GM18907 (cell line): ENCODE measurements around the gene MYBPH.

Experiments
- ATAC-seq: cut with Tn5 transposase; IDR thresholded peaks from one replicate; pipeline ENCODE4 v1.9.1; 2021; ENCODE audit warnings: mild to moderate bottlenecking, moderate library complexity; ENCODE audit not compliant: unreplicated experiment

The MYBPH gene

DNA sequence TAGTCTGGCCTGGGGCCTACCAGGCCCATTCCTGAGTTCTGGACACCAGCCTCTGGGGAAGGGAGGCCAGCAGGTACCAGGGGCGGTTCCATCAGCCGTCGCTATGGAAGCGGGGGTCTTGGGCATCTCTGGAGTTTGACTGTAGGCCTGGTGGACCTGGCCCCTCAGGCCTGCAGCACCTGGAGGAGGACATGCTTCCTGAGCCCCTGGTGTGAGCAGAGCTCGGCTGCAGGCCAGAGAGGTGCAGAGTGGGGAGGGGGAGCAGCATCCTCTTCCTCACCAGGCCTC, 7.8 kb downstream of the MYBPH start:
- no peak for ATAC-seq

DNA sequence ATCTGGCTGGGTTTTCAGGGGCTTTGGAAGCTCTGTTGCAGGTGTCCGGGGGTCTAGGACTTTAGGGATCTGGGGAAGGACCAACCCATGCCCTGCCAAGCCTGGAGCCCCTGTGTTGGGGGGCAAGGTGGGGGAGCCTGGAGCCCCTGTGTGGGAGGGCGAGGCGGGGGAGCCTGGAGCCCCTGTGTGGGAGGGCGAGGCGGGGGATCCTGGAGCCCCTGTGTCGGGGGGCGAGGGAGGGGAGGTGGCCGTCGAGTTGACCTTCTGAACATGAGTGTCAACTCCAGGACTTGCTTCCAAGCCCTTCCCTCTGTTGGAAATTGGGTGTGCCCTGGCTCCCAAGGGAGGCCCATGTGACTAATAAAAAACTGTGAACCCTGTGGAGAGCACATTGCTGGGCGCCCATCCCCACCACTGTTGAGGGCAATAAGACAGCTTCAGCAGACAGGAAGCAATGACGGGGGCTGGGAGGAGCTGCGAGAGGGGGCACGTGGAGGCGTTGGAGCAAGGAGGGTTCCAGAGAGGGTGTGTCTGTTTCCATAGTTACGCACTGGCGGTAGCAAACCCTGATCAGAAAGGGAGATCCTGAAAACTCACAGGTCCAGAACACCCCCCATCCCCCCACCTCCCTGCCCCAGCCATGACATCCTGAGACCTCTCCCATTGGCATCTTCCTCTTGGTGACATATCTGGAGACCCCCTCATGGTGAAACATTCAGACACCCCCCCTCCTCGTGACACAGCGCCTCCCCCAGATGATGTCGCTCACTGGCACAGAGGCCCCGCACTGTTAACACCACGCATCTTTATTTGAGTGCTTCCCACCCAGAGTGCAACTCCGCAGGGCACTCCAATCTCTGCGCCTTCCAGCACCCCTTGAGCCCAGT, 8.4 kb downstream of the MYBPH start:
- ATAC-seq: no peak

DNA sequence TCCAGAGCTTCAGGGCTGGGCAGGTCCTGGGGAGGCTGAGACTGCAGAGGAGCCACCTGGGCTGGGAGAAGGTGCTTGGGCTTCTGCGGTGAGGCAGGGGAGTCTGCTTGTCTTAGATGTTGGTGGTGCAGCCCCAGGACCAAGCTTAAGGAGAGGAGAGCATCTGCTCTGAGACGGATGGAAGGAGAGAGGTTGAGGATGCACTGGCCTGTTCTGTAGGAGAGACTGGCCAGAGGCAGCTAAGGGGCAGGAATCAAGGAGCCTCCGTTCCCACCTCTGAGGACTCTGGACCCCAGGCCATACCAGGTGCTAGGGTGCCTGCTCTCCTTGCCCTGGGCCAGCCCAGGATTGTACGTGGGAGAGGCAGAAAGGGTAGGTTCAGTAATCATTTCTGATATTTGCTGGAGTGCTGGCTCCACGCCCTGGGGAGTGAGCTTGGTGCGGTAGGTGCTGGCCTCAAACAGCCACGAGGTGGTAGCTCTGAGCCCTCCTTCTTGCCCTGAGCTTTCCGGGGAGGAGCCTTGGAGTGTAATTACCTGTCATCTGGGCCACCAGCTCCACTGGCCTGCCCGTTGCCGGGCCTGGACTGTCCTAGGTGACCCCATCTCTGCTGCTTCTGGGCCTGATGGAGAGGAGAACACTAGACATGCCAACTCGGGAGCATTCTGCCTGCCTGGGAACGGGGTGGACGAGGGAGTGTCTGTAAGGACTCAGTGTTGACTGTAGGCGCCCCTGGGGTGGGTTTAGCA, 9.3 kb downstream of the MYBPH start:
- ATAC-seq: no peak

DNA sequence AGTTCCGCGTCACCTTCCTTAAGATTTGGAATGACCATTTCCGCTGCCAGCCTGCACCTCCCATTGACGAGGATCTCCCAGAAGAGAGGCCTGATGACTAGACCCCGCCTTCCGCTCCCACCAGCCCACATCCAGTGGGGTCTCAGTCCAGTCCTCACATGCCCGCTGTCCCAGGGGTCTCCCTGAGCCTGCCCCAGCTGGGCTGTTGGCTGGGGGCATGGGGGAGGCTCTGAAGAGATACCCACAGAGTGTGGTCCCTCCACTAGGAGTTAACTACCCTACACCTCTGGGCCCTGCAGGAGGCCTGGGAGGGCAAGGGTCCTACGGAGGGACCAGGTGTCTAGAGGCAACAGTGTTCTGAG, 9.8 kb downstream of the MYBPH start:
- no peak for ATAC-seq

DNA sequence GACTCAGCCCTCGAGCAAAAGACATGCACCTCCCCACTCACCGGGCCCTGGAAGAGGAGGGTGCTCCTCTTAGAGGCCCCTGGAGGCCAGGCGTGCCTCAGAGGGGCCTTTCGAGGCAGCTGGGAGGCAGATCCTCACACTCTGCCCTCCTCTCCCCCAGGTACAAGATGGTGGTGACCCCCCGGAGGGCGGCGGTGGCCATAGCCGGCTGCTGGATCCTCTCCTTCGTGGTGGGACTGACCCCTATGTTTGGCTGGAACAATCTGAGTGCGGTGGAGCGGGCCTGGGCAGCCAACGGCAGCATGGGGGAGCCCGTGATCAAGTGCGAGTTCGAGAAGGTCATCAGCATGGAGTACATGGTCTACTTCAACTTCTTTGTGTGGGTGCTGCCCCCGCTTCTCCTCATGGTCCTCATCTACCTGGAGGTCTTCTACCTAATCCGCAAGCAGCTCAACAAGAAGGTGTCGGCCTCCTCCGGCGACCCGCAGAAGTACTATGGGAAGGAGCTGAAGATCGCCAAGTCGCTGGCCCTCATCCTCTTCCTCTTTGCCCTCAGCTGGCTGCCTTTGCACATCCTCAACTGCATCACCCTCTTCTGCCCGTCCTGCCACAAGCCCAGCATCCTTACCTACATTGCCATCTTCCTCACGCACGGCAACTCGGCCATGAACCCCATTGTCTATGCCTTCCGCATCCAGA, 10.4 kb downstream of the MYBPH start:
- no peak for ATAC-seq

DNA sequence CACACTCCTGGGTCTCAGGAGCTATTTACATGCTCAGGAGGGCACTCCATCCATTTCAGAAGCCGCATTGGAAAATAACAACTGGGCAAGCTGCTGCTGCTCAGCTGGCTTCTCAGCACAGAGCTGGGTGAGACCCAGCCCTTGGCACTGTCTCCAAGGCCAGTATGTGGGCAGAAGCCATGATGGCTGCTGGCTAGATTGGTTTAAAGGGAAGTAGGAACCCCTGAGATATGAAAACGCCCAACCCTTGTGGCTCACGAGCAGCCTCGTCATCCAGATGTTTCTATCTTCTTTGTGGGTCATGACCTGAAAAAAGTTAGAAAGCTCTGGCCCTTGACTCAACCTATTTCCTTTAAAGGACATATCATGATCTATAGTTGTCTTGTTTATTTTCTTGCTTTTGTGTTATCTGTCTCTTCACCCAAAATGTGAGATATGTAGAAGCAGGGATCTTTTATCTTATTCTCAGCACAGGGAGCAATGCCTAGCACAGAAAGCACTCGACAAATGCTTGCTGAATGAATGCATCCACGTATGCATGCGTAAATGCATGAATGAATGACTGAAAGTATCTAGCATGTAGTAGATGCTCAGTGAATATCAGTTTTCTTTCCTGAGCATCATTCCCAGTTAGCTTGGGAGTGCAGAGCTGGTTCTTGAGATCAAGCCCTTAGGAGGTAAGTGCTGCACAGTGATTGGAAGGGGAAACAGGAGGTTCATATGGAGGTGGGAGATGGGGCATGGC, 11.6 kb downstream of the MYBPH start:
- no peak for ATAC-seq

DNA sequence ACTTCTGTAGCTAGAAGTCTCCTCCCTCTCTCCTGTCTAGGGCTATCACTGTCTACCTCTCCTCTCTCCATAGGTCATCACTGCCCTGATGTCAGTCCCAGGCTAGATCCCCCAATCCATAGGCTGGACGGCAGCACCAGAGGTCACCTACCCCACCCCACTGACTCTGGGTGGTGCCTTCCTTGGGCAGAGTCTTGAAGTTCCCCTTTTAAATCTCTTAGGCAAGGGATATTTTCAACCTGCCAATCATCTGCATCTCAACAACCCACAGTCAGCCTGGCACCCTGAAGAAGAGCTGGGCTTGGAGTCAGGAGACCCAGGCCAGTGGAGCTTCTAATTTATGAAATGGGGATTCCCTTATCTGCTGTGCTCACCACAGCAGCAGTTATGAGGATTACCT, 13.2 kb downstream of the MYBPH start:
- no peak for ATAC-seq

DNA sequence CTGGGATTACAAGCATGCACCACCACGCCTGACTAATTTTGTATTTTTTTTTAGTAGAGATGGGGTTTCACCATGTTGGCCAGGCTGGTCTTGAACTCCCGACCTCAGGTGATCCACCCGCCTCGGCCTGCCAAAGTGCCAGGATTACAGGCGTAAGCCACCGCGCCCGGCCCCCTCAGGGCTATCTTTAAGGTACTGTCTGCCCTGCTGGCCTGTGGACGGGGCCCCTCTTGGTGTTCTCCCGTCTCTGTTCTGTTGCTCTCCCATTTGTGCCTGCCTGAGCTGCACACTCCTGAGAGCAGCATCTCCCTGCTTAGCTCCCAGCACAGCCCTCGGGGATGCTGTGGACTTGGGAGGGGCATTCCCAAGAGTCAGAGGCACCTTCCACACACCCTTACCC, 13.9 kb downstream of the MYBPH start:
- no peak for ATAC-seq

DNA sequence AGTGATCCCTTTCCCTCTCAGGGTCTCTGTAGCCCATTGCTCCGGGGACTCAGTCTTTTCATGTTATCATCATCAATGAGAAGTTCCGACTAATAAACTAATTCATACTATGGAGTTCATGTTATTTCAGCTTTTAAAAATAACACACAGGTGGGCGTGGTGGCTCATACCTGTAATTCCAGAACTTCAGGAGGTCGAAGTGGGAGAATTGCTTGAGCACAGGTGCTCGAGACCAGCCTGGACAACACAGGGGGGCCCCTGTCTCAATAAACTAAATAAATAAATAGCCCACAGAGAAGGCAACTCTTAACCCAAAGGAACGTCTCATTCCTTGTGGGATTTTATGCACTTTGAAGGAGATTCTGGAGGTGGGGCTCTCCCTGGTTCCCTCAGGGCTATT, 14.5 kb downstream of the MYBPH start:
- ATAC-seq: no peak

DNA sequence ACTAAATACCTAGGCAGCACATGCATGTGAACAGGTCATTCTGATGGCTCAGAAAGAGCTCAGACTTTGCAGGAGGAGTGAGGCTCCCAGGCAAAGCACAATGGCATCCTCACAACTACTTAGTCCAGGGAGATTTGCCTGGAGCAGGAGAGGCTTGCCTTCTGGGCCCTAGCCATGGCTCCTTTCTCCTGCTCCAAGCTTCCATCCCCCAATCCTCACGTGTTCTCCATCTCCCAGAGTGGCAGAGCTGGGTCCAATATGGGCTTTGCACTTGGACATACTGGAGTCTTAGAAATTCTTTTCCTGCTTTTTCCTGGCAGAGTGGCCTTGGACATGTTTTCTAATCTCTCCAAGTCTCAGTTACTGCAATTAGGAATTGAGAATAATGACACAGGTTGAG, 15.8 kb downstream of the MYBPH start:
- no peak for ATAC-seq

DNA sequence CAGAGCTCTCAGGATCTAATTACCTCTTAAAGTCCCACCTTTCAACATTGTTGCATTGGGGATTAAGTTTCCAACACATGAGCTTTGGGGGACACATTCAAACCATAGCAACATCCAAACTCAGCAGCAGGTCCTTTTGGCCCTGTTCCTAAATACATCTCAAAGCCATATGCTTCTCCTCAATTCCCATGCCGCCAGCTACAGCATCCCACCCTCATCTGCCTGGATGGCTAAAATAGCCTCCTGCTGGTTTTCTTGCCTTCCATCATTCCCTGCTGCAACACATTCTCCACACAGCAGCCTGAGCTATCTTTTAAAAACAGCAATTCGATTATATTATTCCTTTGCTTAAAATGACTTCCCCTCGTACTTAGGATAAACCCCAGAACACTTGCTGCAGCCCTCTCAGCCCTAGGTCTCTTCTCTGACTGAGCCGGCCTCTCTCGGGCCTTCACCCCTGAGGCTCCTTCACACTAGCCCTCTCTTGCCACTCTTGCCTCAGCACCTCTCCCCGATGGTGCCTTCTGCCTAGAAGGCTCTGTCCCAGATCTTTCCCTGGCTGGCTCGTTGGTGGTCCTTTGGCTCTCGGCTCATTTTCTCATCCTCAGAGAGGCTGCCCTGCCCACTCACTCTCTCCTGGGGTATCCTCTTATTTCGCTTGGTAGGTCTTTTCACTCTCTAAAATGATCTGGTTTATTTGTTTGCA, 16.5 kb downstream of the MYBPH start:
- no peak for ATAC-seq

DNA sequence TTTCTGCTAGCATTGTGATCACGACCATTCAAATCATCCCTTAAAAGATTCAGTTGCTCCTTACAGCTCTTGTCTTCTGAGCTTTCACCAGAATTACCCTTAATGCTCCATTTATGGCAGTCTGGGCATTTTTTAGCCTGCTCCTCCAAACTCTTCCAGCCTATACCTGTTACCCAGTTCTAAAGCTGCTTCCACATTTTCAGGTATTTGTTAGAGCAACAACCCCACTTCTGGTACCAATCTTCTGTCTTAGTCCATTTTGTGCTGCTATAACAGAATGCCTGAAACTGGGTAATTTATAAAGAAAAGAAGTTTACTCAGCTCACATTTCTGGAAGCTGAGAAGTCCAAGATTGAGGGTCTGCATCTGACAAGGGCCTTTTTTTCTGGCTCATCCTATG, 17.2 kb downstream of the MYBPH start:
- no peak for ATAC-seq

DNA sequence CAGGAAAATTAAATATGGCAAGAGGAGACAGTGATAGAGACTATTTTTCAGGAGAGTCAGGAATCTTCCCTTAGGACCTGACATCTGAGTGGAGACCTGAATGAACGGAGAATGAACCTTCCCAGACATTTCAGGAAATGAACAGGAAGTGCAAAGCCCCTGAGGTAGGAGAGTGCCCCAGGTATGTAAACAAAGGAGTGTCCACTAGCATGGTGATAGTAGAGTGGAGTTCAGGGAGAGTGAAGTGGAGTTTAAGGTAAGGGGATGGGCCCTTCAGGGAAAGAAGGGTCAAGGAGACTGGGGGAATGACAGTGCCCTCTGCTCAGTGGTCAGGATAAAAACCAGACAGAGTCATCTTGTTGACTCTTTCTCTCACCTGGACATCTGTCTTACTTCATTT, 19.3 kb downstream of the MYBPH start:
- no peak for ATAC-seq

DNA sequence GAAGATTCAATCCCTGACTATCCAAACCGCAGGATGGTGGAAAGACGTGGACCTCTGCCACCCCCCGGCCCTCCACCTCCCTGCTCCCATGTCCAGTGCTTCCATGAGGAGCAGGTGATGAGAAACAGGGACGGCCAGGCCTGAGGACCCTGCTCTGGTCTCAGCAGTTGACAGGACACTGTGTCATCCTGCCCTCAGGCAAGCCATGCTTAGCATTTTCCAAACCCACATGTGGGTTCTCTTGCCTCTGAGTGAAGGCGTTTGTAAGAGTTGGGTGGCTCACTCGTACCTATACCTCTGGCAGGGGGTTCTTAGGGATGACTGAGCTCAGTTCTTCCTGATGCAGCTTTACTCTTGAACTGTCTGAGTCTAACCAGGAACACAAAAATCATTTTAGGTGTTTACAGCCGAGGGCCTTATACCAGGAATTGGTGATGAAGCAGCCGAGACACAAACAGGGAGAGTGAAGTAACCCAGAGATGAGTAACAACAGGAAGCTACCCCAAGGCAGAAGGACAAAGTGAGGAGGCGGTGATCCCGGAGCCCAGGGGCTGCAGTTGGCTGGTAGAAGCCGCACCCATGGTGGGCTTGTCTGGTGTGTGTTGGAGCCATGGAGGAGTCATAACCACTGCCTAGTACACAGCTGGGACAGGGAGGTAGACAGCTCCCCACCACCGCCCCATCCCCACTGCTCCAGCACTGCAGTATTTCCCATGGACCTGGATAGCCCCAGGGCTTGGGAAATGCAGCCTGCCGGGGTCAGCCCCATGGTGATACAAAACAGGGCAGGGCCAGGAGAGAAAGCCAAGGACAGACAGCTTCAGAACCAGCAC, 21.4 kb downstream of the MYBPH start:
- no peak for ATAC-seq

DNA sequence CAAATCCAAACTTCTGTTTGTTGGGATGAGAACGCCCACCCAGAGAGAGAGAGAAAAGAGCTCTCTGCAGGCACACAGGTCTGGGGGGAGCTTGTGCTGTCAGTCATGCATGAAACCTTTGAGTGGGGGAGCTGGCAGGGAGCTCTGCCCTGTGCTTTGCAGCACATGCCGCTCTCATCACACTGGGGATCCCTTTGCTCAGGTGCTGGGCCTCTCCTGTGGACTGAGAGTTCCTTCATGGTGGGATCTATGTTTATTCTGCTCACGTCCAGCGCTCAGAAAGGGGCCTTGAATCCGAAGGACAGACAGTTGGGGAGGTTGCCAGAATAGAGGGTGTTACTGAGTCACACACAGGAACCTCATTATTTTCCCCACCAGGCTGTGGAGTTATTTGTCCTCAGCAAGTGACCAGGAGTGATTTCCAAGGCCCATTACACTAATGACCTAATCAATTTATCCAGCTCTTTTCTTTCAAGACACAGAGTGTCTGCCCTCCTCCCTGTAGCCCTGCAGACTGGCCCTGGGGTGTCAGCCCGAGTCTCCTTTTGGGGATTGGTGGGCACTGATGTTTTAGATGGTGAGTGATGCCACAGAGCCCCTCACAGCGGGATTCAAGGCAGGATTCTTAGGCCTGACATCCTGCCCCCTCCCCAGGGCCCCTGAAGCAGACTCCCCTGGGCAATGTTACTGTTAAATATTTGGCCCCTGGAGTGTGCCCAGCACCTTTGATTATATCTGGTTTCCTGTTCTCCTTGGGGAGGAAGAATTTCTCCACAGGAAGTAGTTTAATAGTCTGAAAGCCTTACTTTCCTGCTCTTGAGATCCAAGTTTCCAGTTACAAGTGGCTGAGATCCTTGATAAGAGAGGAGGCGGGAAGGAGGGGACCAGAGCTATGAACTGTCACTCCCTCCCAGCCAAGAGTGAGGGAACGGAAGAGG, 22.3 kb downstream of the MYBPH start:
- ATAC-seq: no peak

DNA sequence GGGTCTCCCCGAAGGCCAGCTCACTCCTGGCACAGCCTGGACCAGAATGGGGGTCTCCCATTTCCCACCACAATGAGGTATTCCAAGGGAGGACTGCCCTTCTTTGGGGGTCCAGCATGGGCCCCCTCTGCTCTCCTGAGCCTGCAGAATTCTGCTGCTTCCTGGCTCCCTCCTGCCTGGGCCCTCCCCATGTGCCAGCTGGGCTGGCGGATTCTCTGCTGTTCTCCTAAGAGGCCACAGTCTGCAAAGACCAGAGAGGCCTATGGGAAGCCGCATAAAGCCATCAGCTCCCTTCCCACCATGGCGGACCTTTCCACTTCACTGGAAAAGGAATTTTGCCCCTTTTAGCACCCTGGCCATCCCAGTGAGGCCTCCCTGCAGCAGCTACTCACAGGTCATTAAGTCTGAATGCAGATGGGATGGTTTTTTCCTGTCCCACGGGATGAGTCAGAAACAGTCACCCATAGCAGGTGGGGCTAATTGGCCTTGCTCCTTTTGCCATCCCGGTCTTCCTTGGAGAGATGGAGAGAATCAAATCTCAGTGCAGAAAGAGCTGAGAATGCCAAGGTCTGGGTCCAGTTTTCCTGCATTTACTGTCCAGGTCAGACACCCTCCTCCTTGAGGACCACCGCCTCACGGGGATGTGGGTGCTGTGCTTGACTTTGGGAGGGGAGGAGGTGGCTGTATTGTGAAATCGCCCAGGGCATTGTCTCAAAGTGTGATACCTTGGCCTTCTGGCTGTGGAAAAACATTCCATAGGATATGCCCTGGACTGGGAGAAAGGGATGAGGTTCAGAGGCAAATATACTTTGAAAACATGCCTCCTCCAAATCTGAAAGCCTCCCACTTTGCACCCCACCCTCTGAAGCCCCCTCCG, 23.2 kb downstream of the MYBPH start:
- ATAC-seq: no peak

DNA sequence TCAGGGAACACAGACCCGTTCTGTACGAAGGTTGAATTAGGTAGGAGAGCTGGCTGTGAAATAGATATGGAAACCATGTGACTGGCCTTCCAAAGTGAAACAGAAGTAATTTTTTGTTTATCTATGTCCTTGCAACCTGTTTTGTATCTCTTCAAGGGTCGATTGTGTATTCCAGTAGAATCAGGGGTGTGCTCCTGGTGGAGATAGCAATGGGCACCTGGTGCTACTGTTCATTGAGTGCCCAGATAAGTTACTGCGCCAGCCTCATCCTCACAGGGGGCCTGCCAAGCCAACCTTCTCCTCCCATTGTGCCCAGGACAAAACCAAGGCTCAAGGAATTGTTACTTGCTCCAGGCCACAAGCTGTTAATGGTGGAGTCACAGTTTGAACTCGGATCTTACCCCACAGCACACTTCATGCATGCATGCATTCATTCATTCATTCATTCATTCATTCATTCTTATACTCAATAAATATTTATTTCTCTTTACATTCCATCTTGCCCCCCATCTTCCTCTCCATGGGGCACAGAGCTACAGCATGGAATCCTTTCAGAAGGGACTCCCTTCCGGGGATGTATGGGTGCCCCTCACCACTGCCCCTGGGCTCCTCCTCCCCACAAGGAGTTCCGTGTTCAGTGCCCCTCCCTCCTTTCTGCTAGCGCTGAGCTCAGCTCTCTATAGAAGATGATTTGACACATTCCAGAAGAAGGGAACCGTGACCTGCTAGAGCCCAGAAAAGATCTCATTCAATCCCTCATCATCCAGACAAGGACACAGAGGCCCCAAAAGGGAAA, 24.1 kb downstream of the MYBPH start:
- no peak for ATAC-seq
